H1 (cell line): ENCODE measurements around the gene COL20A1. TPM values are rescaled to one million over a fixed set of nuclear protein-coding genes. Genes with fewer than 3 reads are reported as not detected.

Experiments
- CTCF ChIA-PET: fragments of 300-600 bp; sonication (Branson Sonifier 250); formaldehyde crosslinking; loops from one replicate; lab custom pipeline; 2021; ENCODE audit not compliant: partially characterized antibody; lab: Charles Lee
- POLR2A ChIA-PET: fragments of 300-600 bp; sonication (Branson Sonifier 250); formaldehyde crosslinking; loops from one replicate; lab custom pipeline; 2021; ENCODE audit warnings: inconsistent platforms; ENCODE audit not compliant: partially characterized antibody; lab: Charles Lee
- DNase-seq, 2 experiments: peaks; one replicate each; pipeline versions ENCODE4 v3.0.0 to v3.0.0-alpha.2; 2010 to 2022; ENCODE audit warnings: low spot score in 2 of 2, low read depth in 1 of 2, mixed read lengths in 1 of 2
- FAIRE-seq: peaks from 2 replicates; lab custom pipeline; 2011; peaks lifted over from hg19 to GRCh38; lab: Jason Lieb, UNC
- H2AFZ ChIP-seq: 2 replicates; pipeline ENCODE4 v1.8.1; 2012; ENCODE audit warnings: low read length, inconsistent platforms
- H2AK5ac ChIP-seq: 2 replicates; pipeline ENCODE4 v1.6.1; 2013; ENCODE audit warnings: low read depth, low read length
- H2BK120ac ChIP-seq: replicated peaks from 2 replicates; pipeline ENCODE3; 2013; ENCODE audit warnings: low read depth, low read length, inconsistent platforms
- H2BK12ac ChIP-seq: 2 replicates; pipeline ENCODE4 v1.6.1; 2013; ENCODE audit warnings: low read depth, low read length
- H2BK15ac ChIP-seq: 2 replicates; pipeline ENCODE4 v1.6.1; 2013; ENCODE audit warnings: low read length
- H2BK20ac ChIP-seq: 2 replicates; pipeline ENCODE4 v1.6.1; 2013; ENCODE audit warnings: low read length
- H2BK5ac ChIP-seq: 2 replicates; pipeline ENCODE4 v1.6.1; 2013; ENCODE audit warnings: low read depth, low read length
- H3K14ac ChIP-seq: 2 replicates; pipeline ENCODE4 v1.6.1; 2013; ENCODE audit warnings: inconsistent platforms; ENCODE audit not compliant: insufficient read length
- H3K18ac ChIP-seq: 2 replicates; pipeline ENCODE4 v1.6.1; 2013; ENCODE audit warnings: low read length; ENCODE audit errors: extremely low read depth
- H3K23ac ChIP-seq: 2 replicates; pipeline ENCODE4 v1.6.1; 2013; ENCODE audit warnings: inconsistent platforms; ENCODE audit not compliant: insufficient read length
- H3K23me2 ChIP-seq: 2 replicates; pipeline ENCODE4 v1.6.1; 2013; ENCODE audit warnings: low read depth, low read length
- H3K27ac ChIP-seq: 2 replicates; pipeline ENCODE4 v1.6.1; 2011; ENCODE audit warnings: low read depth, low read length, inconsistent platforms
- H3K27me3 ChIP-seq, 4 experiments: replicated peaks in 1 of 4; 1 replicate in 1 of 4; 2 replicates in 3 of 4; pipeline versions ENCODE4 v1.6.1 to v1.8.1; 2011 to 2013; ENCODE audit warnings: low read length in 3 of 4, mild to moderate bottlenecking in 3 of 4, inconsistent platforms in 2 of 4, mixed read lengths in 2 of 4, moderate library complexity in 1 of 4; ENCODE audit not compliant: control insufficient read depth in 3 of 4, insufficient read depth in 3 of 4; ENCODE audit errors: extremely low read depth in 1 of 4
- H3K36me3 ChIP-seq, 4 experiments: 2 replicates each; pipeline versions ENCODE4 v1.6.1 to v1.8.1; 2011 to 2013; ENCODE audit warnings: mild to moderate bottlenecking in 4 of 4, low read length in 3 of 4, moderate library complexity in 2 of 4, control low read depth in 1 of 4, inconsistent platforms in 1 of 4; ENCODE audit not compliant: insufficient read depth in 4 of 4, control insufficient read depth in 2 of 4
- H3K4ac ChIP-seq: replicated peaks from 2 replicates; pipeline ENCODE3; 2013; ENCODE audit warnings: low read length, low read depth, mixed read lengths, inconsistent platforms; ENCODE audit not compliant: insufficient read length
- H3K4me1 ChIP-seq, 4 experiments: replicated peaks in 1 of 4; 1 replicate in 1 of 4; 2 replicates in 3 of 4; pipeline versions ENCODE4 v1.6.1 to v1.8.1; 2011 to 2013; ENCODE audit warnings: low read length in 3 of 4, inconsistent platforms in 2 of 4, mixed read lengths in 1 of 4; ENCODE audit not compliant: insufficient read depth in 4 of 4, control insufficient read depth in 3 of 4
- H3K4me2 ChIP-seq, 2 experiments: 2 replicates each; pipeline versions ENCODE4 v1.6.1 to v1.8.1; 2011 to 2013; ENCODE audit warnings: low read depth in 2 of 2, low read length in 2 of 2, control low read depth in 1 of 2, inconsistent platforms in 1 of 2, mild to moderate bottlenecking in 1 of 2; ENCODE audit not compliant: insufficient read depth in 1 of 2
- H3K4me3 ChIP-seq, 4 experiments: fragments of 200-600, 300-600 bp in 1 of 4; sonication (generic), shearing (Covaris generic), sonication (Bioruptor Twin) in 1 of 4; 2 replicates each; pipeline versions ENCODE4 v1.5.1 to v1.8.1; 2011 to 2016; ENCODE audit warnings: low read length in 4 of 4, low read depth in 3 of 4, control low read depth in 2 of 4, inconsistent platforms in 2 of 4, mild to moderate bottlenecking in 2 of 4, mixed read lengths in 1 of 4, moderate library complexity in 1 of 4; ENCODE audit not compliant: insufficient read depth in 2 of 4; ENCODE audit errors: extremely low read depth in 1 of 4
- H3K56ac ChIP-seq: replicated peaks from 2 replicates; pipeline ENCODE3; 2013; ENCODE audit warnings: low read depth, mild to moderate bottlenecking, mixed read lengths, low read length, inconsistent platforms; ENCODE audit not compliant: insufficient read length
- H3K79me1 ChIP-seq: 2 replicates; pipeline ENCODE4 v1.6.1; 2013; ENCODE audit warnings: low read depth, low read length, control low read depth
- H3K79me2 ChIP-seq, 2 experiments: 2 replicates each; pipeline versions ENCODE4 v1.6.1 to v1.8.1; 2012 to 2013; ENCODE audit warnings: low read length in 2 of 2, mild to moderate bottlenecking in 2 of 2, inconsistent platforms in 1 of 2; ENCODE audit not compliant: insufficient read depth in 2 of 2, control insufficient read depth in 1 of 2
- H3K9ac ChIP-seq, 4 experiments: replicated peaks in 1 of 4; 1 replicate in 1 of 4; 2 replicates in 3 of 4; pipeline versions ENCODE4 v1.6.1 to v1.8.1; 2011 to 2013; ENCODE audit warnings: low read depth in 3 of 4, low read length in 3 of 4, control low read depth in 2 of 4, mild to moderate bottlenecking in 2 of 4, moderate library complexity in 2 of 4, inconsistent platforms in 1 of 4; ENCODE audit errors: extremely low read depth in 1 of 4
- H3K9me3 ChIP-seq, 2 experiments: 2 replicates each; pipeline versions ENCODE4 v1.6.1 to v1.8.1; 2012 to 2013; ENCODE audit warnings: mild to moderate bottlenecking in 2 of 2, moderate library complexity in 2 of 2, control low read depth in 1 of 2, inconsistent platforms in 1 of 2, low read depth in 1 of 2, low read length in 1 of 2, mixed read lengths in 1 of 2; ENCODE audit not compliant: insufficient read depth in 2 of 2
- H4K20me1 ChIP-seq, 2 experiments: replicated peaks in 1 of 2; 2 replicates each; pipeline versions ENCODE3 to v1.8.1; 2011 to 2013; ENCODE audit warnings: inconsistent platforms in 2 of 2, low read length in 2 of 2, mild to moderate bottlenecking in 1 of 2; ENCODE audit not compliant: insufficient read depth in 2 of 2, control insufficient read depth in 1 of 2
- H4K5ac ChIP-seq: 2 replicates; pipeline ENCODE4 v1.6.1; 2013; ENCODE audit warnings: low read length, low read depth, mixed read lengths, inconsistent platforms; ENCODE audit not compliant: insufficient read length
- H4K8ac ChIP-seq: 2 replicates; pipeline ENCODE4 v1.8.0; 2013; ENCODE audit warnings: mild to moderate bottlenecking, moderate library complexity, low read length, inconsistent platforms; ENCODE audit not compliant: insufficient read depth; ENCODE audit errors: extremely low read depth
- H4K91ac ChIP-seq: replicated peaks from 2 replicates; pipeline ENCODE3; 2013; ENCODE audit warnings: low read length, mixed read lengths, inconsistent platforms; ENCODE audit not compliant: insufficient read length
- BACH1 ChIP-seq: IDR thresholded peaks from 2 replicates; pipeline ENCODE4 v1.6.1; 2012; ENCODE audit warnings: low read length, improper control_type of control experiment
- CEBPB ChIP-seq: IDR thresholded peaks from 2 replicates; pipeline ENCODE4 v1.6.1; 2012; ENCODE audit warnings: low read depth, low read length
- CHD1 ChIP-seq: IDR thresholded peaks from 2 replicates; pipeline ENCODE4 v1.6.1; 2012; ENCODE audit warnings: low read depth, low read length, improper control_type of control experiment
- CTBP2 ChIP-seq: IDR thresholded peaks from 2 replicates; pipeline ENCODE4 v1.7.0; 2011; ENCODE audit warnings: borderline replicate concordance, mild to moderate bottlenecking, moderate library complexity, mixed read lengths, low read length; ENCODE audit not compliant: insufficient read depth, insufficient read length
- GABPA ChIP-seq: IDR thresholded peaks from 2 replicates; pipeline ENCODE4 v1.6.1; 2011; ENCODE audit warnings: mild to moderate bottlenecking, low read length, moderate library complexity, borderline replicate concordance; ENCODE audit not compliant: insufficient read depth
- GTF2F1 ChIP-seq: IDR thresholded peaks from 2 replicates; pipeline ENCODE4 v1.6.1; 2012; ENCODE audit warnings: low read depth, low read length, improper control_type of control experiment, borderline replicate concordance
- HDAC6 ChIP-seq: IDR thresholded peaks from one replicate; pipeline ENCODE4 v1.7.1; 2012; ENCODE audit warnings: low read depth, mild to moderate bottlenecking, inconsistent platforms, low read length, moderate library complexity
- KDM1A ChIP-seq: fragments of 200-600, 300-600 bp; sonication (generic); IDR thresholded peaks from 2 replicates; pipeline ENCODE4 v1.7.1; 2016; ENCODE audit warnings: mild to moderate bottlenecking, low read length, borderline replicate concordance
- MAFK ChIP-seq: IDR thresholded peaks from 2 replicates; pipeline ENCODE4 v1.6.1; 2012; ENCODE audit warnings: low read depth, mild to moderate bottlenecking, improper control_type of control experiment, low read length
- POLR2A ChIP-seq, 2 experiments: IDR thresholded peaks; 1 replicate in 1 of 2; 2 replicates in 1 of 2; pipeline ENCODE4 v1.6.1; 2011; ENCODE audit warnings: low read depth in 2 of 2, low read length in 2 of 2, mild to moderate bottlenecking in 2 of 2; ENCODE audit errors: control extremely low read depth in 1 of 2
- POU5F1 ChIP-seq: IDR thresholded peaks from 2 replicates; pipeline ENCODE4 v1.6.1; 2011; ENCODE audit warnings: low read depth, mild to moderate bottlenecking, low read length, moderate library complexity
- SP4 ChIP-seq: IDR thresholded peaks from 2 replicates; pipeline ENCODE4 v1.6.1; 2012; ENCODE audit warnings: low read length, inconsistent platforms
- SUZ12 ChIP-seq: fragments of 200-600 bp; sonication (generic); IDR thresholded peaks from 2 replicates; pipeline ENCODE4 v1.6.1; 2012; ENCODE audit warnings: mild to moderate bottlenecking, inconsistent platforms, low read length, moderate library complexity, mixed read lengths
- TCF12 ChIP-seq: IDR thresholded peaks from 2 replicates; pipeline ENCODE4 v1.6.1; 2011; ENCODE audit warnings: low read depth, mild to moderate bottlenecking, low read length
- TEAD4 ChIP-seq: IDR thresholded peaks from 2 replicates; pipeline ENCODE4 v1.6.1; 2012; ENCODE audit warnings: low read depth, low read length, inconsistent platforms, mixed read lengths
- ZNF274 ChIP-seq: IDR thresholded peaks from 2 replicates; pipeline ENCODE4 v1.7.0; 2012; ENCODE audit warnings: low read length, borderline replicate concordance; ENCODE audit errors: extremely low read depth
- WGBS, 2 experiments: shearing (Covaris generic) in 1 of 2; methylation state at CpG; one replicate each; pipeline versions ENCODE4 v1.1.6 to v1.1.7; 2013 to 2015; ENCODE audit warnings: low lambda C conversion rate in 2 of 2, mixed read lengths in 2 of 2, inconsistent platforms in 1 of 2, low coverage in 1 of 2, missing lambda C conversion rate in 1 of 2; ENCODE audit not compliant: insufficient replicate concordance in 2 of 2, insufficient coverage in 1 of 2, insufficient read length in 1 of 2; ENCODE audit errors: extremely low coverage in 1 of 2, missing lambda C conversion rate in 1 of 2; 5-methylcytosine and 5-hydroxymethylcytosine counted together
- polyA plus RNA-seq, 7 experiments: library from polyadenylated mRNA; depleted of rRNA in 3 of 7; stranded (reverse) in 5 of 7; unstranded in 2 of 7; fragments of >200 nt in 5 of 7; fragments of 200-250 nt in 2 of 7; gene quantifications; 1 replicate in 5 of 7; 2 replicates in 1 of 7; 4 replicates in 1 of 7; pipeline versions ENCODE4 v1.2.1 to v1.2.3, GENCODE V29; 2011 to 2013; ENCODE audit warnings: missing spikeins in 2 of 7, mixed read lengths in 2 of 7
- total RNA-seq: library from RNA; stranded (reverse); fragmentation: NEBNext Ultra II Directional; extraction: Animal tissue kit (Norgen Biotek cat#: 25700); gene quantifications from 2 replicates; pipeline ENCODE4 v1.2.1, GENCODE V29; 2021

The COL20A1 gene
- total and polyA plus RNA-seq, 2 of the 8 experiments (the other 6 are each of a cell fraction or from before 2014, with no cell fraction given), result 0.19 to 0.21 TPM

GRCh38 chr20:63276956-63277355 lies 16.0 kb upstream of the COL20A1 start:
- Histone ChIP-seq H3K9me3 (no peaks in the 10 kb centered on the region), H3K14ac (no peak overlapping the region), H3K23me2 (peaks cover 2% of the 10 kb centered on the region; the same call in 1 of the 2 replicates), H3K27ac (no peak overlapping the region), H3K18ac (no peak overlapping the region), H3K79me1 (peaks cover 14% of the 10 kb centered on the region), H3K27me3 (no peaks in the 10 kb centered on the region), H2BK5ac (no peak overlapping the region), H2AK5ac (no peak overlapping the region), H3K23ac (no peak overlapping the region), H3K56ac (no peak overlapping the region), H2BK15ac (no peak overlapping the region), H3K79me2 (peaks cover 17 to 39% of the 10 kb centered on the region in 2 experiments), H3K9ac (no peak overlapping the region), H3K36me3 (peaks cover 6 to 30% (median 20%) of the 10 kb centered on the region in 4 experiments), H3K4ac (no peak overlapping the region), H3K4me2 (no peak overlapping the region), H4K8ac (no peak overlapping the region), H2BK120ac (no peak overlapping the region), H2BK20ac (no peak overlapping the region), H2BK12ac (no peak overlapping the region), H4K20me1 (peaks cover 19 to 39% of the 10 kb centered on the region in 2 experiments), H4K91ac (no peak overlapping the region), H3K4me3 (no peak overlapping the region), H3K4me1 (peaks cover 0 to 5% (median 1%) of the 10 kb centered on the region in 4 experiments; a peak in 5 of 7 replicates), H2AFZ (no peak overlapping the region), H4K5ac (no peak overlapping the region)
- POLR2A ChIA-PET, result interaction anchor here (0.6 to 1.4 kb wide), 2 partner anchors 8 to 14 kb away, joined by 3 read pairs; no protein-coding TSS in a partner anchor
- no peak for FAIRE-seq
- 88% methylated on average over 20 of the region's 20 CpGs; no CpG with 5 or more reads in 1 of the 2 experiments for WGBS, 2 experiments
- no peak for DNase-seq
- CTCF ChIA-PET, result interaction anchor here (0.8 to 3.7 kb wide), 13 partner anchors 10 to 901 kb away, joined by 3 to 23 read pairs (median 4); partner anchors contain the start of gene YTHDF1
- TF ChIP-seq CEBPB (no peak), TCF12 (no peak), SUZ12 (no peak), POLR2A (IDR thresholded peaks at IDR 0.05; ENCODE audit: control extremely low read depth in 1 of 2, low read depth in 2 of 2, low read length in 2 of 2) (no peak), BACH1 (no peak), KDM1A (no peak), GABPA (no peak), CHD1 (no peak), MAFK (no peak), ZNF274 (no peak), CTBP2 (no peak), GTF2F1 (no peak), POU5F1 (no peak), HDAC6 (no peak), TEAD4 (no peak), SP4 (no peak)
